ENCODE results near the gene CALU. TPM values are rescaled to one million over a fixed set of nuclear protein-coding genes. Genes with fewer than 3 reads are reported as not detected.

CALU gene
- total and polyA plus RNA-seq, 2 donors (not counting 1 experiment from before 2014, with no cell fraction given) = 5.1 to 11.2 TPM

DNA sequence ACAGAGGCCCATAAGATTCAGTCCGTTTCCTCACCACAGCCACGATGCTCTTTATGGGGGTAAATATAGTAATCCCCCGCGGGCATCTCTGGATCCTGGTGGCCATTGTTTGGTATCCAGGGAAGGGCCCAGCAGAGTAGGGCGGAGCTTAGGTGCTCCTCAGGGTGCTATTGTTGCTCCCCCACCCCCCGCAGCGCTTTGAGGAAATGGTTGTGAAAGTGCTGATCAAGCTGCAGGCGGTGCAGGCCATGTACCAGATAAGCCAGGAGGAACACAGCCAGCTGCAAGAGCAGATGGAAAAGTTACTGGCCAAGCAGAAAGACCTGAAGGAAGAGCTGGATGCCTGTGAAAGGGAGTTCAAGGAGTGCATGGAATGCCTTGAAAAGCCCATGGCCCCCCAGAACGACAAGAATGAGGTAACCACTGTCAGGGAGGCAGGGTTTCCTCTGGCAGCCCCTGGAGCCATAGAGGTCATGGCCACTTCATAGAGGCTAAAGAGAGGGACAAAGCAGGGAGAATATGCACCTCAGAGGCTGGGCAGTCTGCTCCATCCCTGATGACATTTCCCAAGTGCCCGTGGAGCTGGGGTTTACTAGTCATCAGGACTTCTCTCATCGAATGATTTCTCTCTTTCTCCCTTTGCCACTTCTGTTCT, 73.5 kb downstream of the CALU start:
- TF ChIP-seq, protein P1, sequence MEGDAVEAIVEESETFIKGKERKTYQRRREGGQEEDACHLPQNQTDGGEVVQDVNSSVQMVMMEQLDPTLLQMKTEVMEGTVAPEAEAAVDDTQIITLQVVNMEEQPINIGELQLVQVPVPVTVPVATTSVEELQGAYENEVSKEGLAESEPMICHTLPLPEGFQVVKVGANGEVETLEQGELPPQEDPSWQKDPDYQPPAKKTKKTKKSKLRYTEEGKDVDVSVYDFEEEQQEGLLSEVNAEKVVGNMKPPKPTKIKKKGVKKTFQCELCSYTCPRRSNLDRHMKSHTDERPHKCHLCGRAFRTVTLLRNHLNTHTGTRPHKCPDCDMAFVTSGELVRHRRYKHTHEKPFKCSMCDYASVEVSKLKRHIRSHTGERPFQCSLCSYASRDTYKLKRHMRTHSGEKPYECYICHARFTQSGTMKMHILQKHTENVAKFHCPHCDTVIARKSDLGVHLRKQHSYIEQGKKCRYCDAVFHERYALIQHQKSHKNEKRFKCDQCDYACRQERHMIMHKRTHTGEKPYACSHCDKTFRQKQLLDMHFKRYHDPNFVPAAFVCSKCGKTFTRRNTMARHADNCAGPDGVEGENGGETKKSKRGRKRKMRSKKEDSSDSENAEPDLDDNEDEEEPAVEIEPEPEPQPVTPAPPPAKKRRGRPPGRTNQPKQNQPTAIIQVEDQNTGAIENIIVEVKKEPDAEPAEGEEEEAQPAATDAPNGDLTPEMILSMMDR (IDR thresholded peaks at IDR 0.05) = no peak
- TF ChIP-seq EZH2 (IDR thresholded peaks at IDR 0.05; ENCODE audit: borderline replicate concordance, insufficient read depth, low read depth, low read length, poor library complexity, severe bottlenecking) = no peak

DNA sequence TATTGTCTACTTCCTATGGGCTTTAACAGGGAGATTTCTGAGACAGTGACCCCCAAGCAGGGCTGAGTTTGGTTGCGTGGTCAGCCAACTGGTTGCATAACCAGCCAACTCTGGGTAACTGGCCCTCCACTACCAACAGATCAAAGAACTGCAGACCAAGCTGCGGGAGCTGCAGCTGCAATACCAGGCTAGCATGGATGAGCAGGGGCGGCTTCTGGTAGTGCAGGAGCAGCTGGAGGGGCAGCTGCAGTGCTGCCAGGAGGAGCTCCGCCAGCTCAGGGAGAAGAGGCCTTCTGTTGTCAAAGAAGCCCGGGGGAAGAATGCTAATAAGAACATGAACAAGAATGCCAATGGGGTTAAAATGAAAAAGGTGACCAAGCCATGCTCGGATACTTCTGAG, 75.3 kb downstream of the CALU start:
- no peaks in the 10 kb centered on the region for H3K9me3 Mint-ChIP-seq (ENCODE audit: insufficient read depth)
- H3K9me3 ChIP-seq (ENCODE audit: control extremely low read depth in 1 of 3, control insufficient read depth in 2 of 3, insufficient read depth in 1 of 3, low read length in 2 of 3) = no peaks in the 10 kb centered on the region
- no peaks in the 10 kb centered on the region for H3K79me2 ChIP-seq (ENCODE audit: control insufficient read depth, insufficient read depth, low read length)
- intact Hi-C loops (cut with micrococcal nuclease) = no loop called here
- no peak for DNase-seq
- H3K9ac ChIP-seq (ENCODE audit: low read length) = no peak overlapping the region
- H2AFZ ChIP-seq (ENCODE audit: insufficient read depth, low read depth, low read length, poor library complexity, severe bottlenecking) = no peak overlapping the region
- no peak overlapping the region for H3K4me3 Mint-ChIP-seq
- ATAC-seq (ENCODE audit: low read depth) = no peak
- H3K4me2 ChIP-seq (replicated peaks; ENCODE audit: low read depth, low read length, poor library complexity, severe bottlenecking) = no peak overlapping the region
- no peaks in the 10 kb centered on the region for H3K36me3 ChIP-seq (replicated peaks in 1 of 2; ENCODE audit: control extremely low read depth in 1 of 2, control insufficient read depth in 1 of 2, extremely low read depth in 1 of 2, insufficient read depth in 2 of 2, low read length in 1 of 2)
- H4K20me1 ChIP-seq (ENCODE audit: control insufficient read depth, insufficient read depth, low read length, poor library complexity, severe bottlenecking) = no peaks in the 10 kb centered on the region
- no peak for TF ChIP-seq EZH2 (IDR thresholded peaks at IDR 0.05; ENCODE audit: borderline replicate concordance, insufficient read depth, low read depth, low read length, poor library complexity, severe bottlenecking)
- TF ChIP-seq, protein P1 (IDR thresholded peaks at IDR 0.05) = no peak
- H3K4me3 ChIP-seq (ENCODE audit: control extremely low read depth in 1 of 5, extremely low read depth in 1 of 5, insufficient read depth in 1 of 5, low read depth in 2 of 5, low read length in 4 of 5) = no peak overlapping the region
- H3K4me1 ChIP-seq (ENCODE audit: control insufficient read depth in 2 of 2, insufficient read depth in 2 of 2, low read length in 2 of 2) = no peaks in the 10 kb centered on the region
- H3K27ac Mint-ChIP-seq = no peak overlapping the region
- no peak overlapping the region for H3K27ac ChIP-seq (ENCODE audit: low read length in 2 of 2)
- H3K4me1 Mint-ChIP-seq = no peaks in the 10 kb centered on the region
- ChIA-PET POLR2A (no interaction called here), CTCF (no interaction called here)
- 98% methylated on average over 6 of the region's 6 CpGs for WGBS (ENCODE audit: insufficient coverage)
- peaks cover 0 to 4% (median 0%) of the 10 kb centered on the region in 4 experiments for H3K27me3 ChIP-seq (replicated peaks in 1 of 4; ENCODE audit: control extremely low read depth in 1 of 4, control insufficient read depth in 3 of 4, insufficient read depth in 4 of 4, low read length in 3 of 4)
- H3K27me3 Mint-ChIP-seq = no peaks in the 10 kb centered on the region

More for the DNA sequence above, 73.5 kb downstream of the CALU start:
- Histone ChIP-seq H4K20me1 (ENCODE audit: control insufficient read depth, insufficient read depth, low read length, poor library complexity, severe bottlenecking) (no peaks in the 10 kb centered on the region), H3K27me3 (replicated peaks in 1 of 4; ENCODE audit: control extremely low read depth in 1 of 4, control insufficient read depth in 3 of 4, insufficient read depth in 4 of 4, low read length in 3 of 4) (peaks cover 0 to 1% (median 0%) of the 10 kb centered on the region in 4 experiments), H3K79me2 (ENCODE audit: control insufficient read depth, insufficient read depth, low read length) (no peaks in the 10 kb centered on the region), H3K36me3 (replicated peaks in 1 of 2; ENCODE audit: control extremely low read depth in 1 of 2, control insufficient read depth in 1 of 2, extremely low read depth in 1 of 2, insufficient read depth in 2 of 2, low read length in 1 of 2) (no peaks in the 10 kb centered on the region), H2AFZ (ENCODE audit: insufficient read depth, low read depth, low read length, poor library complexity, severe bottlenecking) (no peak overlapping the region), H3K9me3 (ENCODE audit: control extremely low read depth in 1 of 3, control insufficient read depth in 2 of 3, insufficient read depth in 1 of 3, low read length in 2 of 3) (no peaks in the 10 kb centered on the region), H3K4me3 (ENCODE audit: control extremely low read depth in 1 of 5, extremely low read depth in 1 of 5, insufficient read depth in 1 of 5, low read depth in 2 of 5, low read length in 4 of 5) (no peak overlapping the region), H3K27ac (ENCODE audit: low read length in 2 of 2) (no peak overlapping the region), H3K4me2 (replicated peaks; ENCODE audit: low read depth, low read length, poor library complexity, severe bottlenecking) (no peak overlapping the region), H3K9ac (ENCODE audit: low read length) (no peak overlapping the region), H3K4me1 (ENCODE audit: control insufficient read depth in 2 of 2, insufficient read depth in 2 of 2, low read length in 2 of 2) (no peaks in the 10 kb centered on the region)
- Mint-ChIP-seq H3K9me3 (ENCODE audit: insufficient read depth) (no peaks in the 10 kb centered on the region), H3K27me3 (no peaks in the 10 kb centered on the region), H3K4me3 (no peak overlapping the region), H3K4me1 (no peaks in the 10 kb centered on the region), H3K27ac (no peak overlapping the region)
- CTCF ChIA-PET = no interaction called here
- intact Hi-C loops (cut with micrococcal nuclease) = no loop called here
- 72% methylated on average over 4 of the region's 11 CpGs for WGBS (ENCODE audit: insufficient coverage)
- no peak for DNase-seq
- POLR2A ChIA-PET = no interaction called here
- ATAC-seq (ENCODE audit: low read depth) = no peak

All from B cell (primary cell).